K562 (cell line): ENCODE measurements around the gene ADRA2B. TPM values are rescaled to one million over a fixed set of nuclear protein-coding genes. Genes with fewer than 3 reads are reported as not detected.
A peak's percentile ranks its signal among the peaks of the same experiment; 100 is the strongest.

Experiments used
- ATAC-seq: fragments of 200-7000 bp; cut with Tn5 transposase; 3 replicates; pipeline ENCODE4 v1.9.1; 2020; ENCODE audit warnings: moderate library complexity
- BruUV-seq: library from RNA; stranded (reverse); fragments of 400-500 nt; replicated peaks from 2 replicates; lab custom pipeline; 2021; lab: Mats Ljungman, UMichigan
- CTCF ChIA-PET: fragments of 300-600 bp; formaldehyde crosslinking; extraction: SDS; loops from one replicate; lab custom pipeline; 2021; ENCODE audit warnings: low intra/inter-chr PET ratio; lab: Yijun Ruan, JAX
- POLR2A ChIA-PET: fragments of 300-600, 350-650 bp; sonication (Branson Sonifier 250); formaldehyde crosslinking; extraction: SDS; loops from one replicate; lab custom pipeline; 2021; ENCODE audit warnings: antibody characterized with exemption, inconsistent platforms; lab: Yijun Ruan, JAX
- DNase-seq, 4 experiments: peaks; one replicate each; pipeline versions ENCODE4 v3.0.0 to v3.0.0-alpha.2; 2011 to 2018; ENCODE audit warnings: low spot score in 3 of 4, mixed read lengths in 3 of 4; ENCODE audit errors: extremely low read depth in 1 of 4
- FAIRE-seq: peaks from 2 replicates; lab custom pipeline; 2011; peaks lifted over from hg19 to GRCh38; lab: Jason Lieb, UNC
- H2AFZ ChIP-seq: 2 replicates; pipeline ENCODE4 v1.6.0; 2011; ENCODE audit warnings: low read depth, low read length, control low read depth, inconsistent platforms
- H3K27ac ChIP-seq: fragments of 200-600 bp; 3 replicates; pipeline ENCODE4 v1.8.0; 2011; ENCODE audit warnings: low read depth, mild to moderate bottlenecking, control low read depth, inconsistent platforms, low read length, moderate library complexity, mixed read lengths; ENCODE audit errors: extremely low read depth
- H3K27me3 ChIP-seq, 2 experiments: fragments of 300-600 bp in 1 of 2; 2 replicates in 1 of 2; 3 replicates in 1 of 2; pipeline versions ENCODE4 v1.6.0 to v1.8.0; 2011; ENCODE audit warnings: inconsistent platforms in 2 of 2, low read length in 2 of 2, mild to moderate bottlenecking in 1 of 2, mixed read lengths in 1 of 2, moderate library complexity in 1 of 2; ENCODE audit not compliant: control insufficient read depth in 2 of 2, insufficient read depth in 2 of 2
- H3K36me3 ChIP-seq: fragments of 300-600 bp; 3 replicates; pipeline ENCODE4 v1.8.0; 2011; ENCODE audit warnings: mild to moderate bottlenecking, low read length, inconsistent platforms; ENCODE audit not compliant: control insufficient read depth, insufficient read depth
- H3K4me1 ChIP-seq, 2 experiments: fragments of 200-600 bp in 1 of 2; replicated peaks in 1 of 2; 2 replicates in 1 of 2; 3 replicates in 1 of 2; pipeline versions ENCODE4 v1.5.1 to v1.8.0; 2011; ENCODE audit warnings: inconsistent platforms in 2 of 2, low read length in 2 of 2, mild to moderate bottlenecking in 1 of 2, mixed read lengths in 1 of 2, moderate library complexity in 1 of 2; ENCODE audit not compliant: control insufficient read depth in 2 of 2, insufficient read depth in 2 of 2
- H3K4me2 ChIP-seq: 2 replicates; pipeline ENCODE4 v1.6.1; 2011; ENCODE audit warnings: low read length, control low read depth, inconsistent platforms, mixed read lengths; ENCODE audit not compliant: insufficient read depth
- H3K4me3 ChIP-seq: fragments of 200-600 bp; sonication (generic), shearing (Covaris generic); 2 replicates; pipeline ENCODE4 v1.5.1; 2016; ENCODE audit warnings: control low read depth, inconsistent platforms
- H3K79me2 ChIP-seq: fragments of 200-600 bp; 3 replicates; pipeline ENCODE4 v1.8.0; 2011; ENCODE audit warnings: low read length, inconsistent platforms; ENCODE audit not compliant: control insufficient read depth, insufficient read depth
- H3K9ac ChIP-seq, 2 experiments: 2 replicates each; pipeline versions ENCODE4 v1.6.0 to v1.6.1; 2011; ENCODE audit warnings: low read depth in 2 of 2, low read length in 2 of 2, control low read depth in 1 of 2, inconsistent platforms in 1 of 2, mild to moderate bottlenecking in 1 of 2, mixed read lengths in 1 of 2; ENCODE audit not compliant: insufficient read depth in 1 of 2
- H3K9me1 ChIP-seq: one replicate; pipeline ENCODE4 v1.6.0; 2011; ENCODE audit warnings: inconsistent platforms, mild to moderate bottlenecking, low read length, moderate library complexity; ENCODE audit not compliant: control insufficient read depth, insufficient read depth
- H3K9me3 ChIP-seq: replicated peaks from 2 replicates; pipeline ENCODE4 v1.5.1; 2011; ENCODE audit warnings: low read depth, low read length, inconsistent platforms; ENCODE audit not compliant: control insufficient read depth, insufficient read depth
- H4K20me1 ChIP-seq: replicated peaks from 2 replicates; pipeline ENCODE4 v1.6.1; 2011; ENCODE audit warnings: low read length, inconsistent platforms, mixed read lengths; ENCODE audit not compliant: control insufficient read depth, insufficient read depth
- BRCA1 ChIP-seq, 2 experiments: fragments of 450-650 bp in 1 of 2; sonication (generic) in 1 of 2; formaldehyde crosslinking in 1 of 2; IDR thresholded peaks; 2 replicates each; pipeline versions ENCODE4 v1.5.0 to v1.6.1; 2017 to 2020; ENCODE audit warnings: mild to moderate bottlenecking in 1 of 2, missing genetic modification reagents in 1 of 2
- CBX5 ChIP-seq: IDR thresholded peaks from 2 replicates; pipeline ENCODE4 v1.6.1; 2014; ENCODE audit warnings: low read depth, borderline replicate concordance
- GATAD2A ChIP-seq: fragments of 450-650 bp; IDR thresholded peaks from 2 replicates; pipeline ENCODE4 v1.6.1; 2017
- HEY1 ChIP-seq: fragments of 250-450 bp; sonication (Bioruptor Pico); IDR thresholded peaks from 2 replicates; pipeline ENCODE4 v1.5.0; 2020; ENCODE audit warnings: mild to moderate bottlenecking, moderate library complexity, borderline replicate concordance
- HMBOX1 ChIP-seq: sonication (generic); IDR thresholded peaks from 2 replicates; pipeline ENCODE4 v1.6.1; 2016
- IFI16 ChIP-seq: fragments of 250-450 bp; sonication (Bioruptor Pico); IDR thresholded peaks from 2 replicates; pipeline ENCODE4 v2.1.2; 2022; ENCODE audit warnings: mild to moderate bottlenecking, inconsistent platforms
- KLF13 ChIP-seq: fragments of 450-650 bp; IDR thresholded peaks from 2 replicates; pipeline ENCODE4 v1.6.1; 2016; ENCODE audit warnings: missing genetic modification characterization, low read depth, mild to moderate bottlenecking, missing compliant biosample characterization, moderate library complexity, borderline replicate concordance
- NR2C1 ChIP-seq, 2 experiments: fragments of 450-650 bp; IDR thresholded peaks; 2 replicates each; pipeline ENCODE4 v1.6.1; 2017; ENCODE audit warnings: mild to moderate bottlenecking in 2 of 2, antibody characterized with exemption in 1 of 2, inconsistent platforms in 1 of 2, missing compliant biosample characterization in 1 of 2, missing genetic modification characterization in 1 of 2
- PATZ1 ChIP-seq: fragments of 250-450 bp; sonication (Bioruptor Pico); IDR thresholded peaks from 2 replicates; pipeline ENCODE4 v1.5.0; 2020; ENCODE audit warnings: mild to moderate bottlenecking, borderline replicate concordance
- POLR2H ChIP-seq: IDR thresholded peaks from 2 replicates; pipeline ENCODE4 v1.6.1; 2016; ENCODE audit warnings: missing genetic modification characterization, low read depth, mild to moderate bottlenecking, control low read depth, missing compliant biosample characterization, moderate library complexity
- TAL1 ChIP-seq: fragments of 450-650 bp; IDR thresholded peaks from 2 replicates; pipeline ENCODE4 v1.6.1; 2016; ENCODE audit warnings: mild to moderate bottlenecking
- ZNF232 ChIP-seq: sonication (generic); formaldehyde crosslinking; IDR thresholded peaks from 2 replicates; pipeline ENCODE4 v1.8.0; 2022; ENCODE audit warnings: mild to moderate bottlenecking, missing genetic modification reagents
- ZNF253 ChIP-seq: fragments of 250-450 bp; sonication (Bioruptor Pico); conservative IDR thresholded peaks from 2 replicates; pipeline ENCODE4 v1.6.1; 2021; ENCODE audit warnings: mild to moderate bottlenecking
- WGBS: fragments of 100-300 bp; shearing (Covaris generic); methylation state at CpG from one replicate; pipeline ENCODE4 v1.1.6; 2016; ENCODE audit warnings: low coverage, mixed read lengths; ENCODE audit not compliant: insufficient coverage; ENCODE audit errors: missing lambda C conversion rate; 5-methylcytosine and 5-hydroxymethylcytosine counted together
- in situ Hi-C: fragments of 300-500 bp; cut with MboI; formaldehyde crosslinking; loops from 4 replicates; pipeline ENCODE4 v1.15.0; 2018; ENCODE audit warnings: inconsistent platforms, mixed read lengths
- intact Hi-C: fragments of 100-400 bp; cut with micrococcal nuclease; formaldehyde crosslinking; loops from 2 replicates; pipeline ENCODE4 v1.14.2; 2022
- polyA plus RNA-seq, 8 experiments: library from polyadenylated mRNA; depleted of rRNA in 4 of 8; stranded (reverse) in 5 of 8; unstranded in 3 of 8; fragments of >200 nt; fragmentation: Nextera tagmentation in 2 of 8; fragmentation: Illumina TruSeq in 1 of 8; extraction: Ambion mirVana in 2 of 8; extraction: Trizol in 1 of 8; gene quantifications; 2 replicates each; pipeline versions ENCODE4 v1.2.1 to v1.2.3, GENCODE V29; 2011 to 2014; ENCODE audit warnings: inconsistent platforms in 1 of 8, missing spikeins in 1 of 8
- total RNA-seq, 7 experiments: library from RNA; depleted of rRNA in 6 of 7; stranded (reverse); fragments of >200 nt in 6 of 7; fragmentation: Illumina TruSeq in 2 of 7; extraction: Trizol in 2 of 7; gene quantifications; 2 replicates each; pipeline versions ENCODE4 v1.2.1 to v1.2.3, GENCODE V29; 2011 to 2021; ENCODE audit warnings: low replicate concordance in 1 of 7
- TF ChIP-seq, protein P1 (sequence below): fragments of 250-450 bp; sonication (Bioruptor Pico); IDR thresholded peaks from 2 replicates; pipeline ENCODE4 v1.4.0; 2020; ENCODE audit warnings: borderline replicate concordance
- TF ChIP-seq, protein P2 (sequence below): fragments of 250-450 bp; sonication (Bioruptor Pico); IDR thresholded peaks from 2 replicates; pipeline ENCODE4 v1.5.1; 2021; ENCODE audit warnings: mild to moderate bottlenecking

Gene ADRA2B
- total and polyA plus RNA-seq, 9 of the 15 experiments (the other 6 are each of a cell fraction or from before 2014, with no cell fraction given), result not detected

GRCh38 chr2:96152304-96153161 lies 36.2 kb upstream of the ADRA2B start:
- in situ Hi-C loops (no loop called here), intact Hi-C loops (no loop called here)
- TF ChIP-seq HMBOX1 (no peak), PATZ1 (CRISPR knock-in tag) (no peak), TAL1 (no peak), ZNF232 (CRISPR knock-in tag) (no peak), POLR2H (tag) (no peak), HEY1 (CRISPR knock-in tag) (no peak), GATAD2A (no peak), IFI16 (CRISPR knock-in tag) (no peak), BRCA1 (IDR thresholded peaks at IDR 0.05) (no peak), BRCA1 (CRISPR knock-in tag; IDR thresholded peaks at IDR 0.05) (no peak), KLF13 (tag) (no peak), ZNF253 (CRISPR knock-in tag) (no peak), CBX5 (no peak), NR2C1 (IDR thresholded peaks at IDR 0.05) (no peak), NR2C1 (tag; IDR thresholded peaks at IDR 0.05) (no peak)
- TF ChIP-seq, protein P1, sequence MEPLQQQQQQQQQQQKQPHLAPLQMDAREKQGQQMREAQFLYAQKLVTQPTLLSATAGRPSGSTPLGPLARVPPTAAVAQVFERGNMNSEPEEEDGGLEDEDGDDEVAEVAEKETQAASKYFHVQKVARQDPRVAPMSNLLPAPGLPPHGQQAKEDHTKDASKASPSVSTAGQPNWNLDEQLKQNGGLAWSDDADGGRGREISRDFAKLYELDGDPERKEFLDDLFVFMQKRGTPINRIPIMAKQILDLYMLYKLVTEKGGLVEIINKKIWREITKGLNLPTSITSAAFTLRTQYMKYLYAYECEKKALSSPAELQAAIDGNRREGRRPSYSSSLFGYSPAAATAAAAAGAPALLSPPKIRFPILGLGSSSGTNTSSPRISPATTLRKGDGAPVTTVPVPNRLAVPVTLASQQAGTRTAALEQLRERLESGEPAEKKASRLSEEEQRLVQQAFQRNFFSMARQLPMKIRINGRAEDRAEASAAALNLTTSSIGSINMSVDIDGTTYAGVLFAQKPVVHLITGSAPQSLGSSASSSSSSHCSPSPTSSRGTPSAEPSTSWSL (CRISPR knock-in tag), result no peak
- TF ChIP-seq, protein P2, sequence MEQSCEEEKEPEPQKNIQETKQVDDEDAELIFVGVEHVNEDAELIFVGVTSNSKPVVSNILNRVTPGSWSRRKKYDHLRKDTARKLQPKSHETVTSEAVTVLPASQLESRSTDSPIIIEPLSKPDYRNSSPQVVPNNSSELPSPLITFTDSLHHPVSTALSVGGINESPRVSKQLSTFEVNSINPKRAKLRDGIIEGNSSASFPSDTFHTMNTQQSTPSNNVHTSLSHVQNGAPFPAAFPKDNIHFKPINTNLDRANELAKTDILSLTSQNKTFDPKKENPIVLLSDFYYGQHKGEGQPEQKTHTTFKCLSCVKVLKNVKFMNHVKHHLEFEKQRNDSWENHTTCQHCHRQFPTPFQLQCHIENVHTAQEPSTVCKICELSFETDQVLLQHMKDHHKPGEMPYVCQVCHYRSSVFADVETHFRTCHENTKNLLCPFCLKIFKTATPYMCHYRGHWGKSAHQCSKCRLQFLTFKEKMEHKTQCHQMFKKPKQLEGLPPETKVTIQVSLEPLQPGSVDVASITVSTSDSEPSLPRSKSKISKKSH (CRISPR knock-in tag), result no peak
- Histone ChIP-seq H3K4me1 (peaks cover 10 to 29% of the 10 kb centered on the region in 2 experiments), H3K27ac (no peak overlapping the region), H3K9ac (peak overlapping the region in 1 of 2 experiments; percentile 35; a peak in 1 of 4 replicates), H4K20me1 (no peaks in the 10 kb centered on the region), H3K9me3 (no peaks in the 10 kb centered on the region), H3K4me3 (no peak overlapping the region), H3K36me3 (no peaks in the 10 kb centered on the region), H3K4me2 (no peak overlapping the region), H3K9me1 (no peaks in the 10 kb centered on the region), H3K79me2 (no peaks in the 10 kb centered on the region), H2AFZ (no peak overlapping the region), H3K27me3 (no peaks in the 10 kb centered on the region)
- POLR2A ChIA-PET, result no interaction called here
- no peak for DNase-seq
- FAIRE-seq, result no peak
- BruUV-seq, result no TSS peak
- 34% methylated on average over 12 of the region's 13 CpGs for WGBS
- CTCF ChIA-PET, result no interaction called here
- no peak for ATAC-seq
